GM12864 (cell line): ENCODE measurements around the gene CPOX.

Source experiments
- DNase-seq: peaks from one replicate; pipeline ENCODE4 v3.0.0-alpha.2; 2011; ENCODE audit warnings: low read depth
- H3K4me3 ChIP-seq: 2 replicates; pipeline ENCODE4 v1.5.1; 2011; ENCODE audit warnings: mild to moderate bottlenecking, low read depth, low read length, control low read depth
- TF ChIP-seq, protein P1 (sequence below): IDR thresholded peaks from 2 replicates; pipeline ENCODE4 v1.5.1; 2011; ENCODE audit warnings: low read depth, mild to moderate bottlenecking, moderate library complexity, low read length, control low read depth, inconsistent platforms; ENCODE audit errors: missing control alignments

The CPOX gene

GRCh38 chr3:98583766-98584165 is 9.6 kb downstream of the CPOX start:
- H3K4me3 ChIP-seq: no peak overlapping the region
- TF ChIP-seq, protein P1, sequence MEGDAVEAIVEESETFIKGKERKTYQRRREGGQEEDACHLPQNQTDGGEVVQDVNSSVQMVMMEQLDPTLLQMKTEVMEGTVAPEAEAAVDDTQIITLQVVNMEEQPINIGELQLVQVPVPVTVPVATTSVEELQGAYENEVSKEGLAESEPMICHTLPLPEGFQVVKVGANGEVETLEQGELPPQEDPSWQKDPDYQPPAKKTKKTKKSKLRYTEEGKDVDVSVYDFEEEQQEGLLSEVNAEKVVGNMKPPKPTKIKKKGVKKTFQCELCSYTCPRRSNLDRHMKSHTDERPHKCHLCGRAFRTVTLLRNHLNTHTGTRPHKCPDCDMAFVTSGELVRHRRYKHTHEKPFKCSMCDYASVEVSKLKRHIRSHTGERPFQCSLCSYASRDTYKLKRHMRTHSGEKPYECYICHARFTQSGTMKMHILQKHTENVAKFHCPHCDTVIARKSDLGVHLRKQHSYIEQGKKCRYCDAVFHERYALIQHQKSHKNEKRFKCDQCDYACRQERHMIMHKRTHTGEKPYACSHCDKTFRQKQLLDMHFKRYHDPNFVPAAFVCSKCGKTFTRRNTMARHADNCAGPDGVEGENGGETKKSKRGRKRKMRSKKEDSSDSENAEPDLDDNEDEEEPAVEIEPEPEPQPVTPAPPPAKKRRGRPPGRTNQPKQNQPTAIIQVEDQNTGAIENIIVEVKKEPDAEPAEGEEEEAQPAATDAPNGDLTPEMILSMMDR: no peak
- no peak for DNase-seq

- no peak overlapping the region for H3K4me3 ChIP-seq
- DNase-seq: no peak
- TF ChIP-seq, protein P1: no peak
Observed at GRCh38 chr3:98582042-98582441, 11.4 kb downstream of the CPOX start.

GRCh38 chr3:98581474-98581873 is 11.9 kb downstream of the CPOX start:
- H3K4me3 ChIP-seq: no peak overlapping the region
- TF ChIP-seq, protein P1: no peak
- no peak for DNase-seq

DNA sequence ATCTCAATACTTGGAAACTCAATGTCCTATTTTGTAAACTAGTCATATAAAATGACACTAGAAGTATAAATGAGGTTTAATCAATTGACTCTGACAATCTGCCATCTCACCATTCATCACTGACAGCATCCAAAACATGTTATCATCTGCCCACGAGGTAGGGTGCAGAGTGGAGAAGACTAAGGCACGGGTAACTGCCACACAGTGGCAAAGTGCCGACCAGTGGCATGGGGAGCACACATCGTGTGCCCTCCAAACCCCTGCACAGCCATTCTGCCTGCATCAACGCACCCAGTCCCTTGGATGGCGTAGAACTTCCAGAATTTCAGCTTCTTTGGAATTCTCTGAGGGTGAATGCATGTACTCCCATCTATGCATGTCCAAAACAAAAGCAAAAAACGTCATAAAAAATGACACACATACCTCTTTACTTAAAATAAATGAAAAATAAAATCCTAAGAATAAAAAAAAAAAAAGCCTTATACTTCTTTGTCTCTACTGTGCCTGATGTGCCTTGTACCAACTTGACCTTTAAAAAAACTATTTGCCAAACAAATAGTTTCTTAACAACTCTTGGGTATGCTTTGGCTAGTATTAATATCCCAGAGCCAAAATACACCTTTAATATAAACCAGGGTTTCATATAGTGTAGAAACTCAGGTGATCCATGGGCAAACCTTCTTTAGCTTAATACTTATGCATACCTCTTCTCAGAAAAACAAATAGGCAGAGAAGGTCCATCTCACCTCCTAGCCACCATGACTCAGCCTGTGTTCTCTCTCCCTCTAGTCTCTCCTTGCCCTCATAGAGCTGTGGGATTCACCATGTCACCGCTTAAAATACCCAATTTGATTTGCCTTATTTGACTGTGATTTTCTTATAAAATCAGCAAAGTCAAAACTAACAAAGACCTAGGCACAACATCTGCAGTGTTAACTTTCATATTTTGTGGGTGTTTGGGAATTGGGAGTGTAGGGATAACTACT is 12.7 kb downstream of the CPOX start:
- DNase-seq: no peak
- TF ChIP-seq, protein P1: no peak
- no peak overlapping the region for H3K4me3 ChIP-seq

- no peak for DNase-seq
- no peak overlapping the region for H3K4me3 ChIP-seq
Observed at GRCh38 chr3:98577178-98577895, 16.1 kb downstream of the CPOX start.

GRCh38 chr3:98574132-98574531 is 19.3 kb downstream of the CPOX start:
- DNase-seq: no peak
- TF ChIP-seq, protein P1: no peak
- H3K4me3 ChIP-seq: no peak overlapping the region

More at GRCh38 chr3:98577178-98577895, 16.1 kb downstream of the CPOX start:
- TF ChIP-seq, protein P1: no peak
